ENCODE results near the gene POLR1C.

GRCh38 chr6:43516697-43517504, at the start of gene POLR1C, which contains the start of gene YIPF3:
- no peak for TF ChIP-seq POLR2A (IDR thresholded peaks at IDR 0.05)
- TF ChIP-seq CTCF (IDR thresholded peaks at IDR 0.05) = no peak
